ENCODE data around the gene COX8A.

GRCh38 chr11:63974259-63975143 is at the start of gene COX8A:
- TF ChIP-seq CTCF (conservative IDR thresholded peaks at IDR 0.05; ENCODE audit: low read length) (no peak), EZH2phosphoT487 (IDR thresholded peaks at IDR 0.05; ENCODE audit: borderline replicate concordance) (no peak)
